GM23338 (cell line): ENCODE measurements around the gene CLIC3. TPM values are rescaled to one million over a fixed set of nuclear protein-coding genes. Genes with fewer than 3 reads are reported as not detected.

Experiments used
- ATAC-seq: fragments of 200-7000 bp; cut with Tn5 transposase; 3 replicates; pipeline ENCODE4 v1.9.1; 2020
- DNase-seq: peaks from one replicate; pipeline ENCODE4 v3.0.0-alpha.2; 2015; ENCODE audit warnings: low spot score
- H2AFZ ChIP-seq: fragments of 200-600 bp; sonication (generic); 2 replicates; pipeline ENCODE4 v1.8.0; 2016; ENCODE audit warnings: antibody characterized with exemption, mild to moderate bottlenecking, moderate library complexity
- H3F3A ChIP-seq: fragments of 200-600 bp; sonication (generic); replicated peaks from 2 replicates; pipeline ENCODE4 v1.8.0; 2017; ENCODE audit warnings: antibody characterized with exemption, mixed run types, low read depth
- H3K27ac ChIP-seq: fragments of 200-600 bp; sonication (generic); 2 replicates; pipeline ENCODE4 v1.6.1; 2016; ENCODE audit warnings: low read depth
- H3K27me3 ChIP-seq: fragments of 200-600 bp; sonication (generic); 2 replicates; pipeline ENCODE4 v1.8.0; 2016; ENCODE audit warnings: mild to moderate bottlenecking, mixed run types, moderate library complexity; ENCODE audit not compliant: insufficient read depth
- H3K36me3 ChIP-seq: fragments of 200-600 bp; sonication (generic); 2 replicates; pipeline ENCODE4 v1.8.0; 2016; ENCODE audit warnings: mild to moderate bottlenecking; ENCODE audit not compliant: insufficient read depth
- H3K4me1 ChIP-seq: fragments of 200-600 bp; sonication (generic); 2 replicates; pipeline ENCODE4 v1.8.0; 2016; ENCODE audit warnings: mild to moderate bottlenecking, moderate library complexity; ENCODE audit not compliant: insufficient read depth
- H3K4me2 ChIP-seq: fragments of 200-600 bp; sonication (generic); 2 replicates; pipeline ENCODE4 v1.7.1; 2017; ENCODE audit warnings: mixed run types
- H3K4me3 ChIP-seq: fragments of 200-600 bp; sonication (generic); 2 replicates; pipeline ENCODE4 v1.6.1; 2016; ENCODE audit warnings: mixed run types
- H3K79me2 ChIP-seq: fragments of 200-600 bp; sonication (generic); replicated peaks from 2 replicates; pipeline ENCODE4 v1.8.0; 2017; ENCODE audit warnings: mild to moderate bottlenecking; ENCODE audit not compliant: insufficient read depth
- H3K9me2 ChIP-seq: fragments of 200-600 bp; sonication (generic); 2 replicates; pipeline ENCODE4 v1.8.0; 2017; ENCODE audit not compliant: insufficient read depth
- H4K20me1 ChIP-seq: fragments of 200-600 bp; sonication (generic); replicated peaks from 2 replicates; pipeline ENCODE4 v1.8.0; 2017; ENCODE audit warnings: mild to moderate bottlenecking; ENCODE audit not compliant: insufficient read depth
- H3K27ac Mint-ChIP-seq: 2 replicates; pipeline ENCODE4 v1.8.0; 2020; ENCODE audit warnings: inconsistent platforms, mild to moderate bottlenecking, moderate library complexity, mixed read lengths
- H3K27me3 Mint-ChIP-seq: 3 replicates; pipeline ENCODE4 v1.8.0; 2022; ENCODE audit warnings: low read depth, mild to moderate bottlenecking, moderate library complexity, mixed read lengths, inconsistent platforms; ENCODE audit not compliant: insufficient read depth, poor library complexity
- H3K36me3 Mint-ChIP-seq: 3 replicates; pipeline ENCODE4 v1.8.0; 2021; ENCODE audit warnings: low read depth, mild to moderate bottlenecking, inconsistent platforms, moderate library complexity, mixed read lengths
- H3K4me1 Mint-ChIP-seq: 3 replicates; pipeline ENCODE4 v1.8.0; 2020; ENCODE audit warnings: mild to moderate bottlenecking, inconsistent platforms, mixed read lengths
- H3K4me3 Mint-ChIP-seq: 3 replicates; pipeline ENCODE4 v1.8.0; 2021; ENCODE audit warnings: moderate library complexity, mild to moderate bottlenecking, inconsistent platforms, mixed read lengths
- H3K9me3 Mint-ChIP-seq: 3 replicates; pipeline ENCODE4 v1.8.0; 2020; ENCODE audit warnings: moderate library complexity, mild to moderate bottlenecking, inconsistent platforms, mixed read lengths
- CREB1 ChIP-seq: fragments of 250-450 bp; sonication (Bioruptor Pico); IDR thresholded peaks from 2 replicates; pipeline ENCODE4 v1.5.0; 2020; ENCODE audit warnings: low read depth, mild to moderate bottlenecking, moderate library complexity
- CTCF ChIP-seq, 2 experiments: fragments of 200-600 bp in 1 of 2; sonication (generic) in 1 of 2; conservative IDR thresholded peaks; 2 replicates each; pipeline versions ENCODE4 v1.5.1 to v1.6.1; 2016 to 2017; ENCODE audit warnings: antibody characterized with exemption in 2 of 2, low read depth in 2 of 2, mild to moderate bottlenecking in 2 of 2, moderate library complexity in 1 of 2
- EZH2 ChIP-seq: fragments of 200-600 bp; sonication (generic); IDR thresholded peaks from one replicate; pipeline ENCODE4 v1.8.0; 2017; ENCODE audit warnings: antibody characterized with exemption, mild to moderate bottlenecking, low read depth; ENCODE audit not compliant: unreplicated experiment
- JUNB ChIP-seq: IDR thresholded peaks from one replicate; pipeline ENCODE4 v1.6.1; 2016; ENCODE audit warnings: antibody characterized with exemption; ENCODE audit not compliant: unreplicated experiment
- NANOG ChIP-seq: IDR thresholded peaks from 2 replicates; pipeline ENCODE4 v1.6.1; 2016; ENCODE audit warnings: antibody characterized with exemption, borderline replicate concordance
- STAT1 ChIP-seq: IDR thresholded peaks from one replicate; pipeline ENCODE4 v1.6.1; 2016; ENCODE audit warnings: antibody characterized with exemption; ENCODE audit not compliant: unreplicated experiment
- ZNF114 ChIP-seq: fragments of 250-450 bp; sonication (Bioruptor Pico); IDR thresholded peaks from 2 replicates; pipeline ENCODE4 v1.5.0; 2020; ENCODE audit warnings: mild to moderate bottlenecking, moderate library complexity
- ZNF331 ChIP-seq: fragments of 250-450 bp; sonication (Bioruptor Pico); IDR thresholded peaks from 2 replicates; pipeline ENCODE4 v1.5.0; 2020; ENCODE audit warnings: low read depth, mild to moderate bottlenecking, moderate library complexity
- ZNF462 ChIP-seq: fragments of 250-450 bp; sonication (Bioruptor Pico); IDR thresholded peaks from 2 replicates; pipeline ENCODE4 v1.5.0; 2020; ENCODE audit warnings: mild to moderate bottlenecking, moderate library complexity
- polyA plus RNA-seq: library from polyadenylated mRNA; unstranded; fragments of >200 nt; fragmentation: Nextera tagmentation; extraction: Ambion mirVana; gene quantifications from 2 replicates; pipeline ENCODE4 v1.2.1, GENCODE V29; 2016
- total RNA-seq: library from RNA; depleted of rRNA; stranded (reverse); fragments of >200 nt; shearing (Covaris generic); gene quantifications from 2 replicates; pipeline ENCODE4 v1.2.3, GENCODE V29; 2014

The CLIC3 gene
- total and polyA plus RNA-seq, 2 experiments from 2014 or later: 0.53 to 0.56 TPM

GRCh38 chr9:137020771-137021567 lies 24.6 kb upstream of the CLIC3 start:
- ATAC-seq (no peak), DNase-seq (no peak)
- H4K20me1 ChIP-seq: no peaks in the 10 kb centered on the region
- H3K79me2 ChIP-seq: no peaks in the 10 kb centered on the region
- peaks cover 4% of the 10 kb centered on the region; the same call in 1 of the 2 replicates for H3K4me1 ChIP-seq
- no peak overlapping the region for H3K4me2 ChIP-seq
- Mint-ChIP-seq H3K27ac (no peak overlapping the region), H3K36me3 (peaks cover 2% of the 10 kb centered on the region; the same call in 1 of the 3 replicates), H3K27me3 (peaks cover 11% of the 10 kb centered on the region), H3K4me3 (no peak overlapping the region), H3K4me1 (no peaks in the 10 kb centered on the region; the same call in 2 of the 3 replicates), H3K9me3 (no peaks in the 10 kb centered on the region)
- no peaks in the 10 kb centered on the region for H3K9me2 ChIP-seq
- TF ChIP-seq ZNF114 (no peak), EZH2 (no peak), NANOG (no peak), STAT1 (no peak), ZNF331 (CRISPR knock-in tag) (no peak)
- no peaks in the 10 kb centered on the region for H3K27me3 ChIP-seq
- 0 out of 2 replicates have a peak, but pooled peaks cover 3% of the 10 kb centered on the region for H3F3A ChIP-seq
- no peak overlapping the region for H3K27ac ChIP-seq
- no peaks in the 10 kb centered on the region for H3K36me3 ChIP-seq
- no peak overlapping the region for H2AFZ ChIP-seq
- H3K4me3 ChIP-seq: no peak overlapping the region

- Histone ChIP-seq H4K20me1 (no peaks in the 10 kb centered on the region), H3K9me2 (no peaks in the 10 kb centered on the region), H2AFZ (no peak overlapping the region), H3K4me2 (no peak overlapping the region), H3K4me3 (no peak overlapping the region), H3K36me3 (no peaks in the 10 kb centered on the region), H3F3A (0 out of 2 replicates have a peak, but pooled peaks cover 3% of the 10 kb centered on the region), H3K27me3 (no peaks in the 10 kb centered on the region), H3K27ac (no peak overlapping the region), H3K4me1 (peaks cover 4% of the 10 kb centered on the region; the same call in 1 of the 2 replicates), H3K79me2 (no peaks in the 10 kb centered on the region)
- H3K27me3 Mint-ChIP-seq: peaks cover 11% of the 10 kb centered on the region
- no peak overlapping the region; the same call in 1 of the 2 replicates for H3K27ac Mint-ChIP-seq
- DNase-seq (peak; percentile 51), ATAC-seq (peak; percentile 15)
- H3K4me1 Mint-ChIP-seq: no peaks in the 10 kb centered on the region; the same call in 2 of the 3 replicates
- H3K36me3 Mint-ChIP-seq: peaks cover 2% of the 10 kb centered on the region; the same call in 1 of the 3 replicates
- H3K4me3 Mint-ChIP-seq: no peak overlapping the region
- no peaks in the 10 kb centered on the region for H3K9me3 Mint-ChIP-seq
- no peak for TF ChIP-seq CREB1 (CRISPR knock-in tag)
- no peak for TF ChIP-seq ZNF462 (CRISPR knock-in tag)
- no peak for TF ChIP-seq ZNF331 (CRISPR knock-in tag)
- TF ChIP-seq JUNB: no peak
- TF ChIP-seq NANOG: no peak
- TF ChIP-seq CTCF (conservative IDR thresholded peaks at IDR 0.05; ENCODE audit: low read depth in 2 of 2): no peak
Observed at GRCh38 chr9:137019891-137020683, 23.7 kb upstream of the CLIC3 start.
